Neural cell (in vitro differentiated cells): ENCODE data around the gene LNX2. TPM values are rescaled to one million over a fixed set of nuclear protein-coding genes. Genes with fewer than 3 reads are reported as not detected.

Source experiments
- H2AFZ ChIP-seq: fragments of 200-600, 300-800 bp; sonication (generic), shearing (Covaris generic); 2 replicates; pipeline ENCODE4 v1.6.0; 2014; ENCODE audit warnings: low read depth, mild to moderate bottlenecking, antibody characterized with exemption, low read length, moderate library complexity
- H3F3A ChIP-seq: fragments of 200-600 bp; shearing (Covaris generic); 2 replicates; pipeline ENCODE4 v1.6.1; 2016; ENCODE audit warnings: mild to moderate bottlenecking, moderate library complexity, mixed read lengths, antibody characterized with exemption, low read length; ENCODE audit not compliant: insufficient read depth, poor library complexity, severe bottlenecking
- H3K27ac ChIP-seq: fragments of 200-600, 300-800 bp; sonication (generic), shearing (Covaris generic); 2 replicates; pipeline ENCODE4 v1.5.1; 2014; ENCODE audit warnings: mild to moderate bottlenecking, low read length, moderate library complexity
- H3K27me3 ChIP-seq: fragments of 300-800, 200-600 bp; sonication (generic), shearing (Covaris generic); 2 replicates; pipeline ENCODE4 v1.6.0; 2014; ENCODE audit warnings: mild to moderate bottlenecking, low read depth, low read length, moderate library complexity; ENCODE audit not compliant: insufficient read depth
- H3K36me3 ChIP-seq: fragments of 300-800, 200-600 bp; sonication (generic), shearing (Covaris generic); 2 replicates; pipeline ENCODE4 v1.5.1; 2014; ENCODE audit warnings: mild to moderate bottlenecking, antibody characterized with exemption, low read length, moderate library complexity; ENCODE audit not compliant: insufficient read depth
- H3K4me2 ChIP-seq: fragments of 300-800, 200-600 bp; sonication (generic), shearing (Covaris generic); 2 replicates; pipeline ENCODE4 v1.6.0; 2014; ENCODE audit warnings: mild to moderate bottlenecking, low read length
- H3K4me3 ChIP-seq: fragments of 300-800, 200-600 bp; sonication (generic), shearing (Covaris generic); 2 replicates; pipeline ENCODE4 v1.5.1; 2014; ENCODE audit warnings: mild to moderate bottlenecking, low read length, moderate library complexity
- H3K79me2 ChIP-seq: fragments of 200-600 bp; shearing (Covaris generic); replicated peaks from 2 replicates; pipeline ENCODE4 v1.6.0; 2014; ENCODE audit warnings: mild to moderate bottlenecking, low read length, moderate library complexity; ENCODE audit not compliant: insufficient read depth
- H3K9ac ChIP-seq: fragments of 300-800, 200-600 bp; sonication (generic), shearing (Covaris generic); 2 replicates; pipeline ENCODE4 v1.6.1; 2016; ENCODE audit warnings: mild to moderate bottlenecking, low read length, mixed read lengths
- H3K9me2 ChIP-seq: fragments of 200-600 bp; shearing (Covaris generic); 2 replicates; pipeline ENCODE4 v1.6.1; 2016; ENCODE audit warnings: mild to moderate bottlenecking, low read length, mixed read lengths; ENCODE audit not compliant: insufficient read depth
- H3K9me3 ChIP-seq: fragments of 200-600, 300-800 bp; sonication (generic), shearing (Covaris generic); 2 replicates; pipeline ENCODE4 v1.6.1; 2016; ENCODE audit warnings: mild to moderate bottlenecking, mixed run types, low read length, moderate library complexity, mixed read lengths
- H4K20me1 ChIP-seq: fragments of 200-600 bp; shearing (Covaris generic); 2 replicates; pipeline ENCODE4 v1.6.1; 2016; ENCODE audit warnings: mild to moderate bottlenecking, mixed run types; ENCODE audit not compliant: insufficient read depth
- CTCF ChIP-seq: fragments of 450-650 bp; IDR thresholded peaks from 2 replicates; pipeline ENCODE4 v1.5.1; 2014; ENCODE audit warnings: antibody characterized with exemption, mild to moderate bottlenecking, moderate library complexity; ENCODE audit not compliant: poor library complexity, severe bottlenecking
- EP300 ChIP-seq: fragments of 450-650 bp; conservative IDR thresholded peaks from 2 replicates; pipeline ENCODE4 v1.6.1; 2014; ENCODE audit warnings: antibody characterized with exemption, mild to moderate bottlenecking, moderate library complexity; ENCODE audit not compliant: poor library complexity, severe bottlenecking
- EZH2 ChIP-seq: fragments of 200-600, 300-800 bp; shearing (Covaris generic), sonication (generic); IDR thresholded peaks from 2 replicates; pipeline ENCODE4 v1.6.1; 2014; ENCODE audit warnings: antibody characterized with exemption, low read length, borderline replicate concordance, mild to moderate bottlenecking; ENCODE audit not compliant: insufficient read depth, poor library complexity, severe bottlenecking
- MXI1 ChIP-seq: fragments of 450-650 bp; conservative IDR thresholded peaks from 2 replicates; pipeline ENCODE4 v1.6.1; 2014; ENCODE audit warnings: antibody characterized with exemption, mild to moderate bottlenecking; ENCODE audit not compliant: poor library complexity, severe bottlenecking
- POLR2AphosphoS5 ChIP-seq: IDR thresholded peaks from 2 replicates; pipeline ENCODE4 v1.6.1; 2012
- RAD21 ChIP-seq: fragments of 450-650 bp; conservative IDR thresholded peaks from 2 replicates; pipeline ENCODE4 v1.6.1; 2014; ENCODE audit warnings: antibody characterized with exemption, mild to moderate bottlenecking, moderate library complexity
- REST ChIP-seq: IDR thresholded peaks from 2 replicates; pipeline ENCODE4 v1.6.1; 2012; ENCODE audit warnings: borderline replicate concordance
- SMC3 ChIP-seq: fragments of 450-650 bp; conservative IDR thresholded peaks from 2 replicates; pipeline ENCODE4 v1.6.1; 2014; ENCODE audit warnings: antibody characterized with exemption, mild to moderate bottlenecking, moderate library complexity; ENCODE audit not compliant: poor library complexity
- TAF1 ChIP-seq: IDR thresholded peaks from 2 replicates; pipeline ENCODE4 v1.6.1; 2012; ENCODE audit warnings: low read depth
- polyA plus RNA-seq: library from polyadenylated mRNA; depleted of rRNA; stranded (reverse); fragments of >200 nt; gene quantifications from 2 replicates; pipeline ENCODE4 v1.2.3, GENCODE V29; 2014

Gene LNX2
- polyA plus RNA-seq, 1 donor from 2014 or later: 4.2 TPM

GRCh38 chr13:27639186-27639585 is 18.9 kb upstream of the LNX2 start:
- Histone ChIP-seq H3K27me3 (no peaks in the 10 kb centered on the region), H3K27ac (no peak overlapping the region), H3K4me2 (no peak overlapping the region), H2AFZ (no peak overlapping the region), H3K9me2 (no peaks in the 10 kb centered on the region), H3K9me3 (no peaks in the 10 kb centered on the region), H4K20me1 (no peaks in the 10 kb centered on the region), H3K79me2 (peaks cover 12% of the 10 kb centered on the region), H3K36me3 (no peaks in the 10 kb centered on the region), H3F3A (no peaks in the 10 kb centered on the region), H3K4me3 (no peak overlapping the region), H3K9ac (no peak overlapping the region)
- TF ChIP-seq EP300 (no peak), RAD21 (no peak), EZH2 (no peak), REST (no peak), MXI1 (no peak), SMC3 (no peak), TAF1 (no peak), CTCF (no peak), POLR2AphosphoS5 (no peak)

GRCh38 chr13:27638521-27638920 is 18.2 kb upstream of the LNX2 start:
- Histone ChIP-seq H3K27me3 (no peaks in the 10 kb centered on the region), H3K36me3 (no peaks in the 10 kb centered on the region), H3K9me3 (no peaks in the 10 kb centered on the region), H3K9ac (no peak overlapping the region), H3K27ac (no peak overlapping the region), H3K4me2 (no peak overlapping the region), H3F3A (no peaks in the 10 kb centered on the region), H3K79me2 (peaks cover 12% of the 10 kb centered on the region), H4K20me1 (no peaks in the 10 kb centered on the region), H2AFZ (no peak overlapping the region), H3K4me3 (no peak overlapping the region), H3K9me2 (no peaks in the 10 kb centered on the region)
- no peak for TF ChIP-seq POLR2AphosphoS5
- no peak for TF ChIP-seq CTCF
- TF ChIP-seq EZH2: no peak
- TF ChIP-seq REST: no peak
- TF ChIP-seq TAF1: no peak
- TF ChIP-seq MXI1: no peak
- TF ChIP-seq SMC3: no peak
